Ecto neural progenitor cell (in vitro differentiated cells): ENCODE measurements around the gene SQSTM1.
"Not testable (repeated sequence)": the region's sequence is repeated elsewhere in the genome, so short reads cannot be mapped to it uniquely, and the experiment has no call there.

Experiments used
- DNase-seq: peaks from one replicate; pipeline ENCODE4 v3.0.0-alpha.2; 2018; ENCODE audit warnings: low spot score

SQSTM1 gene

GRCh38 chr5:179858586-179859427 lies 38.1 kb downstream of the SQSTM1 start, which contains the start of gene MRNIP:
TSS of gene MRNIP (minus strand) at chr5:179858817. CDS start at chr5:179858796, 21 bp downstream.
- peak; percentile 96 for DNase-seq

GRCh38 chr5:179860301-179860700 lies 39.6 kb downstream of the SQSTM1 start:
- no peak for DNase-seq

GRCh38 chr5:179862296-179862695 lies 41.6 kb downstream of the SQSTM1 start:
- no peak for DNase-seq

- no peak for DNase-seq
These were observed 42.2 kb downstream of the SQSTM1 start for GRCh38 chr5:179862891-179863290.

GRCh38 chr5:179863449-179864085 lies 42.9 kb downstream of the SQSTM1 start:
- no peak for DNase-seq

GRCh38 chr5:179864686-179865085 lies 44.0 kb downstream of the SQSTM1 start:
- no peak for DNase-seq

GRCh38 chr5:179865491-179866240 lies 45.0 kb downstream of the SQSTM1 start:
- no peak for DNase-seq

GRCh38 chr5:179866241-179867078 lies 45.8 kb downstream of the SQSTM1 start:
- no peak for DNase-seq

GRCh38 chr5:179867079-179867465 lies 46.4 kb downstream of the SQSTM1 start:
- DNase-seq: no peak

- no peak for DNase-seq
These were observed 46.8 kb downstream of the SQSTM1 start for GRCh38 chr5:179867476-179867875.

- no peak for DNase-seq
These were observed 47.8 kb downstream of the SQSTM1 start for GRCh38 chr5:179868541-179868940.

GRCh38 chr5:179869101-179869500 lies 48.4 kb downstream of the SQSTM1 start:
- DNase-seq: no peak

- DNase-seq: no peak
These were observed 49.1 kb downstream of the SQSTM1 start for GRCh38 chr5:179869641-179870402.

GRCh38 chr5:179870403-179870903 lies 49.7 kb downstream of the SQSTM1 start:
- peak; percentile 76 for DNase-seq

GRCh38 chr5:179870952-179871351 lies 50.2 kb downstream of the SQSTM1 start:
- DNase-seq: no peak

- not testable (repeated sequence) for DNase-seq
These were observed 50.8 kb downstream of the SQSTM1 start for GRCh38 chr5:179871533-179871932.

- DNase-seq: no peak
These were observed 51.5 kb downstream of the SQSTM1 start for GRCh38 chr5:179872055-179872827.

GRCh38 chr5:179872828-179873575 lies 52.3 kb downstream of the SQSTM1 start:
- no peak for DNase-seq

GRCh38 chr5:179873588-179874110 lies 52.9 kb downstream of the SQSTM1 start:
- no peak for DNase-seq
